Chondrocyte (in vitro differentiated cells): ENCODE measurements around the gene PDE4D. TPM values are rescaled to one million over a fixed set of nuclear protein-coding genes. Genes with fewer than 3 reads are reported as not detected.

Experiments used
- DNase-seq: peaks from one replicate; pipeline ENCODE4 v3.0.0; 2021; ENCODE audit warnings: mixed read lengths, low spot score
- H3K27ac Mint-ChIP-seq: one replicate; pipeline ENCODE4 v1.8.0; 2021; ENCODE audit warnings: mild to moderate bottlenecking, moderate library complexity, mixed read lengths; ENCODE audit not compliant: unreplicated experiment
- H3K27me3 Mint-ChIP-seq: 2 replicates; pipeline ENCODE4 v1.8.0; 2021; ENCODE audit warnings: low read depth, mixed read lengths
- H3K36me3 Mint-ChIP-seq: 2 replicates; pipeline ENCODE4 v1.8.0; 2021; ENCODE audit warnings: low read depth, mixed read lengths
- H3K4me1 Mint-ChIP-seq: 2 replicates; pipeline ENCODE4 v1.8.0; 2021; ENCODE audit warnings: low read depth, mild to moderate bottlenecking, mixed read lengths
- H3K4me3 Mint-ChIP-seq: one replicate; pipeline ENCODE4 v1.8.0; 2021; ENCODE audit warnings: mild to moderate bottlenecking, moderate library complexity, mixed read lengths; ENCODE audit not compliant: unreplicated experiment
- H3K9me3 Mint-ChIP-seq: 2 replicates; pipeline ENCODE4 v1.8.0; 2021; ENCODE audit warnings: low read depth, mixed read lengths
- total RNA-seq: library from RNA; stranded (reverse); gene quantifications from 3 replicates; pipeline ENCODE4 v1.2.1, GENCODE V29; 2021
- TF ChIP-seq, protein P1 (sequence below): fragments of 200-600 bp; sonication (generic); IDR thresholded peaks from 2 replicates; pipeline ENCODE4 v1.5.0; 2021; ENCODE audit warnings: antibody characterized with exemption, mild to moderate bottlenecking, moderate library complexity

The PDE4D gene
- total RNA-seq, 1 donor from 2014 or later: 21.1 TPM

DNA sequence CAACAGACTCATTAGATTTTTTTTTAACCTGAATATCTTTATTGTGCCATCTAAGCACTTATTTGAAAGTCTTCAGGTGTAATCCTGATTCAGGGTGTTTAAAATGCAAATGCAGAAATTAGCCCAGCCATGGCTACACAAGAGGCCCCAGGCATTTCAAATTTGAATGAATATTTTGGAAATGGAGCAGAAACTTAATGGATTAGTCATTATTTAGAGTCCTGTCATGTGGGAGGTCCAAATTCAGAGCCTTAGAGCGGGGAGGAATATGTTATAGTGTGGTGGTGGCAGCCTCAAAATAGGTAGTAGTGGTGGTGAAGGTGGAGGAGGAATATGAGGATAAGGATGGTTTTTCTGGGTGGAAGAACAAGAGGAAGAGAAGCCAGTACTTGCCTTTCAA, 743.7 kb downstream of the PDE4D start:
- H3K27ac Mint-ChIP-seq: no peak overlapping the region
- TF ChIP-seq, protein P1, sequence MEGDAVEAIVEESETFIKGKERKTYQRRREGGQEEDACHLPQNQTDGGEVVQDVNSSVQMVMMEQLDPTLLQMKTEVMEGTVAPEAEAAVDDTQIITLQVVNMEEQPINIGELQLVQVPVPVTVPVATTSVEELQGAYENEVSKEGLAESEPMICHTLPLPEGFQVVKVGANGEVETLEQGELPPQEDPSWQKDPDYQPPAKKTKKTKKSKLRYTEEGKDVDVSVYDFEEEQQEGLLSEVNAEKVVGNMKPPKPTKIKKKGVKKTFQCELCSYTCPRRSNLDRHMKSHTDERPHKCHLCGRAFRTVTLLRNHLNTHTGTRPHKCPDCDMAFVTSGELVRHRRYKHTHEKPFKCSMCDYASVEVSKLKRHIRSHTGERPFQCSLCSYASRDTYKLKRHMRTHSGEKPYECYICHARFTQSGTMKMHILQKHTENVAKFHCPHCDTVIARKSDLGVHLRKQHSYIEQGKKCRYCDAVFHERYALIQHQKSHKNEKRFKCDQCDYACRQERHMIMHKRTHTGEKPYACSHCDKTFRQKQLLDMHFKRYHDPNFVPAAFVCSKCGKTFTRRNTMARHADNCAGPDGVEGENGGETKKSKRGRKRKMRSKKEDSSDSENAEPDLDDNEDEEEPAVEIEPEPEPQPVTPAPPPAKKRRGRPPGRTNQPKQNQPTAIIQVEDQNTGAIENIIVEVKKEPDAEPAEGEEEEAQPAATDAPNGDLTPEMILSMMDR: no peak
- no peaks in the 10 kb centered on the region for H3K27me3 Mint-ChIP-seq
- no peak overlapping the region for H3K4me3 Mint-ChIP-seq
- no peak for DNase-seq
- H3K36me3 Mint-ChIP-seq: no peaks in the 10 kb centered on the region
- H3K9me3 Mint-ChIP-seq: no peaks in the 10 kb centered on the region
- H3K4me1 Mint-ChIP-seq: no peaks in the 10 kb centered on the region

DNA sequence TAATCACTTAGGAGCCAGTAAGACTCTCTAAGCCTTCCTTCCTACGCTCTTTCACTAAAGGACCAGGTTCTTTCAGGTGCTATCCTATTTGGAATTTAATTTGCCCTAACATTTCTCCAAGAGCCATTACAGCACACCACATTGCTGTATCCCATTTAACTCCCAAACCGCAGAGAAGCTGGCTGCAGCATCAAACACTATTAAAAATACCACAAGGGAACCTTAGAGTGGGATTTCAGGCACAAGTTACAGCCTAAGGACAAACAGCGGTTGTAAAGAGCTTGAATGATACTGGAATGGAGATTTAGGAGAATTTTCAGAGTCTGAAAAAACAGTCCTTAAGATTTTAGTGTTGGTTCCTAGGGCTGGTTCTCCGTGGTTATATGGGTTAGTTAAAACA, 744.3 kb downstream of the PDE4D start:
- Mint-ChIP-seq H3K27ac (no peak overlapping the region), H3K4me3 (no peak overlapping the region), H3K4me1 (no peaks in the 10 kb centered on the region), H3K27me3 (no peaks in the 10 kb centered on the region), H3K36me3 (no peaks in the 10 kb centered on the region), H3K9me3 (no peaks in the 10 kb centered on the region)
- TF ChIP-seq, protein P1: no peak
- DNase-seq: no peak

DNA sequence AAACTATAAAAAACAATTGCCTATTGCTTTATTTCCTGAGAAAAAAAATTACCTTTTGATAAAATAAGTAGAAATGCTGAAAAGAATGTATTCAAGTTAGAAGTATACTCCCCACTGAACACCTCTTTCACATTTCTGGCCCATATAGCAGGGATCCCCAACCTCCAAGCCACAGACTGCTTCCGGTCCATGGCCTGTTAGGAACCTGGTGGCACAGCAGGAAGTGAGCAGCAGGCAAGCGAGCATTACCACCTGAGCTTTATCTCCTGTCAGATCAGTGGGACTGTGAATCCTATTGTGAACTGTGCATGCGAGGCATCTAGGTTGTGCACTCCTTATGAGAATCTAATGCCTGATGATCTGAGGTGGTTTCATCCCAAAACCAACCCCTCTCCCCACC, 746.8 kb downstream of the PDE4D start:
- TF ChIP-seq, protein P1: no peak
- no peaks in the 10 kb centered on the region for H3K36me3 Mint-ChIP-seq
- H3K27me3 Mint-ChIP-seq: no peaks in the 10 kb centered on the region
- H3K27ac Mint-ChIP-seq: no peak overlapping the region
- H3K4me1 Mint-ChIP-seq: no peaks in the 10 kb centered on the region
- H3K9me3 Mint-ChIP-seq: no peaks in the 10 kb centered on the region
- no peak overlapping the region for H3K4me3 Mint-ChIP-seq
- no peak for DNase-seq

DNA sequence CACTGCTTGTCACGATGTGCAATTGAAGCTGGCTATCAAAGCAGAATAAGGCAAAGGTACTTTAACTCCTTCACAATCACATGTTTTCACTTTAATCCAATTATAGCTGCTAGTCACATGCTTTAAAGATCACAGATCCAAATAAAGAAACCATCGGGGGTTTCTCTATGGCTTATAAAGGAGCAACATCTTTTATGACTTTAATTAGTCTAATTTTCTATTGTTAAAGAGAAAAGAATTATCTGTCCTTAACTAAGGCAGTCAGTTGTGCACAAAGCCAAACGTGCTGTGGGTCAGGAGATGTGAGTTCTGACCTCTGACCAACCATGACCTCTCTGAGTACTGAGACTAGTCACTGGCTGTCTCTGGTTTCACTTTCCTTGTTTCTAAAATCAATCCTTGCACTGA, 749.6 kb downstream of the PDE4D start:
- Mint-ChIP-seq H3K9me3 (no peaks in the 10 kb centered on the region), H3K27ac (no peak overlapping the region), H3K4me1 (no peaks in the 10 kb centered on the region), H3K36me3 (no peaks in the 10 kb centered on the region), H3K4me3 (no peak overlapping the region), H3K27me3 (no peaks in the 10 kb centered on the region)
- TF ChIP-seq, protein P1: no peak
- DNase-seq: no peak

DNA sequence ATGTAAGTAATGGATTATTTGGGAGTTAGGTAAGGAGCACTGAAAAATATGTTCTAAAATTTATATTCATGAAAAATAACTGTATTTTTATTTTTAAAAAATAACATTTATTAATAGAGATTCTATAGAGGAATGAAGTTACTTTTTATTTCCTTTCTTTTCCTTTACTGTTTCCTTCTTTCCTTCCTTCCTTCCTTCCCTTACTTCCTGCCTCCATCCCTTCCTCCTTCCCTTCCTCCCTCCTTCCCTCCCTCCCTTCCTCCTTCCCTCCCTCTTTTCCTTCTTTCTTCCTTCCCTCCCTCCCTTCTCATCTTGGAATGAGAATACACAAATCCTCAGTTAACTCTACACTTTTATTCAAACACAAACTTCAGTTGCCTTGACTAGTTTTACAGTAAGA, 750.6 kb downstream of the PDE4D start:
- Mint-ChIP-seq H3K36me3 (no peaks in the 10 kb centered on the region), H3K4me3 (no peak overlapping the region), H3K4me1 (no peaks in the 10 kb centered on the region), H3K9me3 (no peaks in the 10 kb centered on the region), H3K27ac (no peak overlapping the region), H3K27me3 (no peaks in the 10 kb centered on the region)
- DNase-seq: no peak
- TF ChIP-seq, protein P1: no peak
